NCI-H774 (cell line): ENCODE results near the gene KIFC1.
A peak's percentile ranks its signal among the peaks of the same experiment; 100 is the strongest.

Source experiments
- DNase-seq: peaks from one replicate; lab custom pipeline; 2025; lab: John Stamatoyannopoulos, UW

KIFC1 gene

GRCh38 chr6:33426590-33427511, 35.2 kb downstream of the KIFC1 start:
- DNase-seq = no peak

GRCh38 chr6:33427585-33428223, 36.1 kb downstream of the KIFC1 start:
- peak; percentile 40 for DNase-seq

GRCh38 chr6:33428224-33428965, 36.8 kb downstream of the KIFC1 start:
- DNase-seq = no peak

- no peak for DNase-seq
These were observed 37.5 kb downstream of the KIFC1 start for GRCh38 chr6:33428966-33429749.

GRCh38 chr6:33429750-33430052, 38.1 kb downstream of the KIFC1 start:
- DNase-seq = no peak

GRCh38 chr6:33430334-33430733, 38.7 kb downstream of the KIFC1 start:
- DNase-seq = no peak

GRCh38 chr6:33430991-33431879, 39.6 kb downstream of the KIFC1 start:
- peak; percentile 54 for DNase-seq

GRCh38 chr6:33431880-33432541, 40.4 kb downstream of the KIFC1 start:
- DNase-seq = no peak

GRCh38 chr6:33432546-33432945, 40.9 kb downstream of the KIFC1 start:
- DNase-seq = no peak

GRCh38 chr6:33433001-33433543, 41.4 kb downstream of the KIFC1 start:
- DNase-seq = no peak

GRCh38 chr6:33433544-33434191, 42.0 kb downstream of the KIFC1 start:
- no peak for DNase-seq

- DNase-seq = no peak
These were observed 43.3 kb downstream of the KIFC1 start for GRCh38 chr6:33434961-33435360.

- no peak for DNase-seq
These were observed 46.0 kb downstream of the KIFC1 start for GRCh38 chr6:33437666-33438065.

GRCh38 chr6:33438978-33439594, 47.5 kb downstream of the KIFC1 start:
- no peak for DNase-seq

- no peak for DNase-seq
These were observed 48.5 kb downstream of the KIFC1 start for GRCh38 chr6:33439956-33440648.

GRCh38 chr6:33440649-33441309, 49.2 kb downstream of the KIFC1 start:
- no peak for DNase-seq

- no peak for DNase-seq
These were observed 49.8 kb downstream of the KIFC1 start for GRCh38 chr6:33441457-33441856.

- no peak for DNase-seq
These were observed 50.7 kb downstream of the KIFC1 start for GRCh38 chr6:33442283-33442682.
